ENCODE data around the gene CAPS.
"Not testable (repeated sequence)": the region's sequence is repeated elsewhere in the genome, so short reads cannot be mapped to it uniquely, and the experiment has no call there.

Gene CAPS

GRCh38 chr19:5957170-5957569 is 43.1 kb downstream of the CAPS start:
- H3K27me3 ChIP-seq = no peaks in the 10 kb centered on the region
- no peaks in the 10 kb centered on the region for H3K9me3 ChIP-seq
- no peak for TF ChIP-seq CTCF (IDR thresholded peaks at IDR 0.05; ENCODE audit: low read depth, low read length)
- peaks cover 6% of the 10 kb centered on the region; the same call in 1 of the 2 replicates for H3K36me3 ChIP-seq
- peaks cover 63% of the 10 kb centered on the region for H3K4me1 ChIP-seq
- DNase-seq = no peak
- no peak overlapping the region for H3K4me3 ChIP-seq (ENCODE audit: low read depth, low read length)

- TF ChIP-seq CTCF (IDR thresholded peaks at IDR 0.05; ENCODE audit: low read depth, low read length) = no peak
Observed at GRCh38 chr19:5958074-5958850, 44.2 kb downstream of the CAPS start.

GRCh38 chr19:5958851-5959122 is 44.7 kb downstream of the CAPS start:
- H3K36me3 ChIP-seq = 0 out of 2 replicates have a peak, but pooled peaks cover 3% of the 10 kb centered on the region
- no peak for DNase-seq
- TF ChIP-seq CTCF (IDR thresholded peaks at IDR 0.05; ENCODE audit: low read depth, low read length) = no peak
- H3K9me3 ChIP-seq = no peaks in the 10 kb centered on the region
- no peaks in the 10 kb centered on the region for H3K27me3 ChIP-seq
- H3K4me3 ChIP-seq (ENCODE audit: low read depth, low read length) = no peak overlapping the region
- peaks cover 47% of the 10 kb centered on the region for H3K4me1 ChIP-seq

More at GRCh38 chr19:5958074-5958850, 44.2 kb downstream of the CAPS start:
- Histone ChIP-seq H3K4me1 (peaks cover 52% of the 10 kb centered on the region), H3K36me3 (0 out of 2 replicates have a peak, but pooled peaks cover 3% of the 10 kb centered on the region), H3K9me3 (no peaks in the 10 kb centered on the region), H3K27me3 (no peaks in the 10 kb centered on the region), H3K4me3 (ENCODE audit: low read depth, low read length) (no peak overlapping the region)
- no peak for DNase-seq

- H3K9me3 ChIP-seq = no peaks in the 10 kb centered on the region
- H3K27me3 ChIP-seq = no peaks in the 10 kb centered on the region
- no peaks in the 10 kb centered on the region for H3K36me3 ChIP-seq
- no peak for DNase-seq
- no peak for TF ChIP-seq CTCF (IDR thresholded peaks at IDR 0.05; ENCODE audit: low read depth, low read length)
- H3K4me1 ChIP-seq = peaks cover 40% of the 10 kb centered on the region
- no peak overlapping the region for H3K4me3 ChIP-seq (ENCODE audit: low read depth, low read length)
Observed at GRCh38 chr19:5959260-5960004, 45.4 kb downstream of the CAPS start.

- Histone ChIP-seq H3K36me3 (no peaks in the 10 kb centered on the region), H3K27me3 (no peaks in the 10 kb centered on the region), H3K4me3 (ENCODE audit: low read depth, low read length) (no peak overlapping the region), H3K4me1 (peaks cover 31% of the 10 kb centered on the region), H3K9me3 (no peaks in the 10 kb centered on the region)
- no peak for TF ChIP-seq CTCF (IDR thresholded peaks at IDR 0.05; ENCODE audit: low read depth, low read length)
- DNase-seq = peak; percentile 93
Observed at GRCh38 chr19:5960005-5961001, 46.2 kb downstream of the CAPS start.

GRCh38 chr19:5961641-5961968 is 47.6 kb downstream of the CAPS start:
- not testable (repeated sequence) for H3K36me3 ChIP-seq; DNase-seq; H3K4me3 ChIP-seq (ENCODE audit: low read depth, low read length); H3K27me3 ChIP-seq; H3K9me3 ChIP-seq
- H3K4me1 ChIP-seq = peaks cover 22% of the 10 kb centered on the region
